A673 (cell line): ENCODE results near the gene KRTAP10-2. TPM values are rescaled to one million over a fixed set of nuclear protein-coding genes. Genes with fewer than 3 reads are reported as not detected.

ENCODE experiments used
- BruUV-seq: library from RNA; stranded (reverse); fragments of 400-500 nt; replicated peaks from 2 replicates; lab custom pipeline; 2021; lab: Mats Ljungman, UMichigan
- CTCF ChIA-PET: fragments of 300-600 bp; sonication (Branson Sonifier 250); formaldehyde crosslinking; loops from one replicate; lab custom pipeline; 2022; ENCODE audit warnings: antibody characterized with exemption; lab: Charles Lee
- POLR2A ChIA-PET: fragments of 300-600 bp; sonication (Branson Sonifier 250); formaldehyde crosslinking; loops from one replicate; lab custom pipeline; 2022; ENCODE audit warnings: antibody characterized with exemption; ENCODE audit not compliant: low non-redundant PET; lab: Charles Lee
- DNase-seq: peaks from one replicate; pipeline ENCODE4 v3.0.0-alpha.2; 2015; ENCODE audit warnings: low spot score
- H3K27ac ChIP-seq: fragments of 200-600 bp; sonication (generic); 2 replicates; pipeline ENCODE4 v1.5.1; 2016; ENCODE audit warnings: mixed run types, low read depth, mild to moderate bottlenecking, mixed read lengths, antibody characterized with exemption, low read length; ENCODE audit not compliant: poor library complexity, severe bottlenecking
- H3K27me3 ChIP-seq: fragments of 200-600 bp; sonication (generic); replicated peaks from 2 replicates; pipeline ENCODE4 v1.6.1; 2017; ENCODE audit warnings: mixed run types, low read depth, mild to moderate bottlenecking, mixed read lengths, antibody characterized with exemption, low read length; ENCODE audit not compliant: insufficient read depth, poor library complexity
- H3K36me3 ChIP-seq: fragments of 200-600 bp; sonication (generic); 2 replicates; pipeline ENCODE4 v1.6.1; 2016; ENCODE audit warnings: mixed run types, mild to moderate bottlenecking, mixed read lengths, antibody characterized with exemption, low read length; ENCODE audit not compliant: insufficient read depth, poor library complexity, severe bottlenecking
- H3K4me1 ChIP-seq: fragments of 200-600 bp; sonication (generic); 2 replicates; pipeline ENCODE4 v1.6.1; 2017; ENCODE audit warnings: mixed run types, mild to moderate bottlenecking, mixed read lengths, antibody characterized with exemption, low read length; ENCODE audit not compliant: insufficient read depth, poor library complexity, severe bottlenecking
- H3K4me3 ChIP-seq: fragments of 200-600 bp; sonication (generic); 2 replicates; pipeline ENCODE4 v1.5.1; 2016; ENCODE audit warnings: low read depth, mixed run types, mild to moderate bottlenecking, mixed read lengths, low read length; ENCODE audit not compliant: poor library complexity, severe bottlenecking
- H3K9me3 ChIP-seq: fragments of 200-600 bp; sonication (generic); 2 replicates; pipeline ENCODE4 v1.6.1; 2016; ENCODE audit warnings: mixed run types, low read depth, mild to moderate bottlenecking, mixed read lengths, antibody characterized with exemption, low read length; ENCODE audit not compliant: poor library complexity, severe bottlenecking
- EZH2 ChIP-seq: fragments of 200-600 bp; sonication (generic); IDR thresholded peaks from 2 replicates; pipeline ENCODE4 v1.6.1; 2017; ENCODE audit warnings: borderline replicate concordance, low read depth, mild to moderate bottlenecking, mixed read lengths, antibody characterized with exemption, low read length; ENCODE audit not compliant: poor library complexity, severe bottlenecking
- intact Hi-C: fragments of 100-400 bp; cut with micrococcal nuclease; formaldehyde crosslinking; loops from one replicate; pipeline ENCODE4 v1.10.0; 2022; ENCODE audit not compliant: unreplicated experiment
- total RNA-seq: library from RNA; stranded (reverse); gene quantifications from 2 replicates; pipeline ENCODE4 v1.2.3, GENCODE V29; 2021
- TF ChIP-seq, protein P1 (sequence below): fragments of 300-800, 200-600 bp; sonication (generic); conservative IDR thresholded peaks from 2 replicates; pipeline ENCODE4 v1.5.1; 2017; ENCODE audit warnings: low read depth, mild to moderate bottlenecking, antibody characterized with exemption, low read length, moderate library complexity, mixed read lengths

KRTAP10-2 gene
- total RNA-seq, 1 experiment from 2014 or later: 0.69 TPM

- TF ChIP-seq, protein P1, sequence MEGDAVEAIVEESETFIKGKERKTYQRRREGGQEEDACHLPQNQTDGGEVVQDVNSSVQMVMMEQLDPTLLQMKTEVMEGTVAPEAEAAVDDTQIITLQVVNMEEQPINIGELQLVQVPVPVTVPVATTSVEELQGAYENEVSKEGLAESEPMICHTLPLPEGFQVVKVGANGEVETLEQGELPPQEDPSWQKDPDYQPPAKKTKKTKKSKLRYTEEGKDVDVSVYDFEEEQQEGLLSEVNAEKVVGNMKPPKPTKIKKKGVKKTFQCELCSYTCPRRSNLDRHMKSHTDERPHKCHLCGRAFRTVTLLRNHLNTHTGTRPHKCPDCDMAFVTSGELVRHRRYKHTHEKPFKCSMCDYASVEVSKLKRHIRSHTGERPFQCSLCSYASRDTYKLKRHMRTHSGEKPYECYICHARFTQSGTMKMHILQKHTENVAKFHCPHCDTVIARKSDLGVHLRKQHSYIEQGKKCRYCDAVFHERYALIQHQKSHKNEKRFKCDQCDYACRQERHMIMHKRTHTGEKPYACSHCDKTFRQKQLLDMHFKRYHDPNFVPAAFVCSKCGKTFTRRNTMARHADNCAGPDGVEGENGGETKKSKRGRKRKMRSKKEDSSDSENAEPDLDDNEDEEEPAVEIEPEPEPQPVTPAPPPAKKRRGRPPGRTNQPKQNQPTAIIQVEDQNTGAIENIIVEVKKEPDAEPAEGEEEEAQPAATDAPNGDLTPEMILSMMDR: no peak
- no peak for TF ChIP-seq EZH2
- CTCF ChIA-PET: interaction anchor here (1.5 kb wide), 1 partner anchor 233 kb away, joined by 13 read pairs; no protein-coding TSS in a partner anchor
- no TSS peak for BruUV-seq
- POLR2A ChIA-PET: no interaction called here
- intact Hi-C loops: no loop called here
- no peaks in the 10 kb centered on the region for H3K4me1 ChIP-seq
- no peak overlapping the region for H3K4me3 ChIP-seq
- H3K27ac ChIP-seq: no peak overlapping the region
- H3K27me3 ChIP-seq: no peaks in the 10 kb centered on the region
- DNase-seq: no peak
- H3K36me3 ChIP-seq: no peaks in the 10 kb centered on the region
- H3K9me3 ChIP-seq: no peaks in the 10 kb centered on the region
These were observed 41.8 kb downstream of the KRTAP10-2 start for GRCh38 chr21:44509539-44509938.

- ChIA-PET POLR2A (no interaction called here), CTCF (no interaction called here)
- Histone ChIP-seq H3K4me1 (no peaks in the 10 kb centered on the region), H3K4me3 (no peak overlapping the region), H3K36me3 (no peaks in the 10 kb centered on the region), H3K27ac (no peak overlapping the region), H3K9me3 (no peaks in the 10 kb centered on the region), H3K27me3 (no peaks in the 10 kb centered on the region)
- TF ChIP-seq, protein P1: no peak
- no peak for TF ChIP-seq EZH2
- no TSS peak for BruUV-seq
- no peak for DNase-seq
- intact Hi-C loops: no loop called here
These were observed 42.4 kb downstream of the KRTAP10-2 start for GRCh38 chr21:44508711-44509445.

- Histone ChIP-seq H3K27ac (no peak overlapping the region), H3K4me3 (no peak overlapping the region), H3K4me1 (no peaks in the 10 kb centered on the region), H3K36me3 (no peaks in the 10 kb centered on the region), H3K27me3 (no peaks in the 10 kb centered on the region), H3K9me3 (no peaks in the 10 kb centered on the region)
- DNase-seq: no peak
- BruUV-seq: no TSS peak
- CTCF ChIA-PET: no interaction called here
- intact Hi-C loops: no loop called here
- TF ChIP-seq, protein P1: no peak
- TF ChIP-seq EZH2: no peak
- POLR2A ChIA-PET: no interaction called here
These were observed 42.9 kb downstream of the KRTAP10-2 start for GRCh38 chr21:44508426-44508710.
